ENCODE results near the gene REM2. TPM values are rescaled to one million over a fixed set of nuclear protein-coding genes. Genes with fewer than 3 reads are reported as not detected.

REM2 gene
- total and polyA plus RNA-seq, 2 of the 4 experiments (the other 2 are of a cell fraction), result under 0.01 to 0.07 TPM

DNA sequence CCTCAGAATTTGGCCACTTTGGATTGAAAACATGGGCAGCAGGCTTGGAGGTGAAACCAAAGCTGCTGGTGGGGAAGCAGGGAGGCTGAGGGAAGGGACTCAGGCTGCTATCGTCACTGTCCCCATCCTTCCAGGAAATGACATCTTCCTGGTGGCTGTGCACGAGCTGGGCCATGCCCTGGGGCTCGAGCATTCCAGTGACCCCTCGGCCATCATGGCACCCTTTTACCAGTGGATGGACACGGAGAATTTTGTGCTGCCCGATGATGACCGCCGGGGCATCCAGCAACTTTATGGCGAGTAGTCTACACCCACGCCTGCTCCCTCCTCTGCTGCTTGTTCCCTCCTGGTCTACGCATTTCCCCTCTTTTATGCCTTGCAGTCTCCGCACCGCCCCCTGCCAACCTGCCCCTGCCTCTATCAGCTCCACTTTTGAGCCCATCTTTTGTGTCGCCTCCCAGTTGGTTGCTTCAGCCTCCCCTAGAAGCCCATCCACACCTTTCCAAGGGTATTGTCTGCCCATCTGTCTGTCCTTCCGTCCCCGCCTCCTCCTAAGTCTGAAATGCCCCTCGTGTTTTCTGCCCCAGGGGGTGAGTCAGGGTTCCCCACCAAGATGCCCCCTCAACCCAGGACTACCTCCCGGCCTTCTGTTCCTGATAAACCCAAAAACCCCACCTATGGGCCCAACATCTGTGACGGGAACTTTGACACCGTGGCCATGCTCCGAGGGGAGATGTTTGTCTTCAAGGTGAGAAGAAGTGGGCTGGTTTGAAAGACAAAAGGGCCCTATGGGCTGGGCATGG lies 39.7 kb upstream of the REM2 start (continued):
- TF ChIP-seq RAD21 (IDR thresholded peaks at IDR 0.05; ENCODE audit: low read length) (no peak), SMC3 (IDR thresholded peaks at IDR 0.05; ENCODE audit: low read depth, low read length) (no peak), MAZ (IDR thresholded peaks at IDR 0.05; ENCODE audit: borderline replicate concordance, low read depth, low read length) (no peak), RFX5 (IDR thresholded peaks at IDR 0.05; ENCODE audit: low read depth, low read length) (no peak), FOS (IDR thresholded peaks at IDR 0.05; ENCODE audit: low read depth, low read length) (no peak), BHLHE40 (IDR thresholded peaks at IDR 0.05; ENCODE audit: low read depth, low read length) (no peak), NFE2L2 (IDR thresholded peaks at IDR 0.05; ENCODE audit: low read depth, low read length) (no peak)
